Loucy (cell line): ENCODE results near the gene TMEM117.

Source experiments
- EZH2phosphoT487 ChIP-seq: fragments of 200-600 bp; IDR thresholded peaks from 2 replicates; pipeline ENCODE4 v1.6.1; 2018; ENCODE audit warnings: antibody characterized with exemption, mild to moderate bottlenecking, moderate library complexity, borderline replicate concordance
- TF ChIP-seq, protein P1 (sequence below): fragments of 200-600 bp; sonication (generic); conservative IDR thresholded peaks from 2 replicates; pipeline ENCODE4 v1.5.1; 2014; ENCODE audit warnings: mild to moderate bottlenecking, antibody characterized with exemption, low read length

DNA sequence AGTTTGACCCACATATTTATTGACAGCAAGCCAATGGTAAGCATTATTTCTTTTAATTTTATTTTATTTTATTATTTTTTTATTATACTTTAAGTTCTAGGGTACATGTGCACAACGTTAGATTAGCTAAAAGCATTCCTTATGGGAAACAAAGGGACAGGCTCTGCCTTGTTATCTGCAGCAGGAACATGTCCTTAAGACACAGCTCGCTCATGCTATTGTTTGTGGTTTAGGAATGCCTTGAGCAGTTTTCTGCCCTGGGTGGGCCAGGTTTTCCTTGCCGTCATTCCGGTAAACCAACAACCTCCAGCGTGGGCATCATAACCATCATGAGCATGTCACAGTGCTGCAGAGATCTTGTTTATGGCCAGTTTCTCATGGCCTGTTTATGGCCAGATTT lies 370.2 kb downstream of the TMEM117 start:
- TF ChIP-seq, protein P1, sequence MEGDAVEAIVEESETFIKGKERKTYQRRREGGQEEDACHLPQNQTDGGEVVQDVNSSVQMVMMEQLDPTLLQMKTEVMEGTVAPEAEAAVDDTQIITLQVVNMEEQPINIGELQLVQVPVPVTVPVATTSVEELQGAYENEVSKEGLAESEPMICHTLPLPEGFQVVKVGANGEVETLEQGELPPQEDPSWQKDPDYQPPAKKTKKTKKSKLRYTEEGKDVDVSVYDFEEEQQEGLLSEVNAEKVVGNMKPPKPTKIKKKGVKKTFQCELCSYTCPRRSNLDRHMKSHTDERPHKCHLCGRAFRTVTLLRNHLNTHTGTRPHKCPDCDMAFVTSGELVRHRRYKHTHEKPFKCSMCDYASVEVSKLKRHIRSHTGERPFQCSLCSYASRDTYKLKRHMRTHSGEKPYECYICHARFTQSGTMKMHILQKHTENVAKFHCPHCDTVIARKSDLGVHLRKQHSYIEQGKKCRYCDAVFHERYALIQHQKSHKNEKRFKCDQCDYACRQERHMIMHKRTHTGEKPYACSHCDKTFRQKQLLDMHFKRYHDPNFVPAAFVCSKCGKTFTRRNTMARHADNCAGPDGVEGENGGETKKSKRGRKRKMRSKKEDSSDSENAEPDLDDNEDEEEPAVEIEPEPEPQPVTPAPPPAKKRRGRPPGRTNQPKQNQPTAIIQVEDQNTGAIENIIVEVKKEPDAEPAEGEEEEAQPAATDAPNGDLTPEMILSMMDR, result no peak
- no peak for TF ChIP-seq EZH2phosphoT487
